Aorta (tissue), 5 donors: ENCODE data around the gene SPRR2D. TPM values are rescaled to one million over a fixed set of nuclear protein-coding genes. Genes with fewer than 3 reads are reported as not detected.

Experiments used
- ATAC-seq: fragments of 200-7000 bp; cut with Tn5 transposase; one replicate; pipeline ENCODE4 v1.9.1; 2022; ENCODE audit warnings: moderate library complexity; ENCODE audit not compliant: low FRiP score
- DNase-seq, 2 donors: peaks; one replicate each; pipeline ENCODE4 v3.0.0-alpha.2; 2020
- H3K27ac ChIP-seq, 2 donors: one replicate each; pipeline ENCODE4 v1.5.1; 2013; ENCODE audit warnings: low read length in 2 of 2, mild to moderate bottlenecking in 2 of 2, moderate library complexity in 2 of 2, control low read depth in 1 of 2, inconsistent platforms in 1 of 2, low read depth in 1 of 2
- H3K27me3 ChIP-seq, 2 donors: one replicate each; pipeline ENCODE4 v1.6.1; 2013; ENCODE audit warnings: control low read depth in 1 of 2, low read length in 1 of 2, mild to moderate bottlenecking in 1 of 2, moderate library complexity in 1 of 2; ENCODE audit not compliant: insufficient read depth in 2 of 2, control insufficient read depth in 1 of 2
- H3K36me3 ChIP-seq, 2 donors: one replicate each; pipeline ENCODE4 v1.6.1; 2013; ENCODE audit warnings: control low read depth in 1 of 2, low read length in 1 of 2, mild to moderate bottlenecking in 1 of 2; ENCODE audit not compliant: insufficient read depth in 2 of 2, control insufficient read depth in 1 of 2
- H3K4me1 ChIP-seq, 2 donors: one replicate each; pipeline ENCODE4 v1.6.1; 2013; ENCODE audit warnings: low read length in 2 of 2, control low read depth in 1 of 2, mild to moderate bottlenecking in 1 of 2, moderate library complexity in 1 of 2; ENCODE audit not compliant: insufficient read depth in 2 of 2, control insufficient read depth in 1 of 2
- H3K4me3 ChIP-seq, 2 donors: one replicate each; pipeline ENCODE4 v1.5.1; 2013; ENCODE audit warnings: low read length in 2 of 2, control low read depth in 1 of 2, mild to moderate bottlenecking in 1 of 2
- H3K9me3 ChIP-seq: one replicate; pipeline ENCODE4 v1.6.1; 2013; ENCODE audit warnings: mild to moderate bottlenecking, low read length; ENCODE audit not compliant: control insufficient read depth
- WGBS, 2 donors: extraction: QIAGEN DNeasy Blood & Tissue Kit; methylation state at CpG; one replicate each; pipeline ENCODE4 v1.1.7; 2013; 5-methylcytosine and 5-hydroxymethylcytosine counted together
- intact Hi-C, 2 donors: fragments of 100-400 bp; cut with DNase I; formaldehyde crosslinking; loops; one replicate each; pipeline versions ENCODE4 v1.14.2 to v1.15.0; 2022
- polyA plus RNA-seq, 2 donors: library from polyadenylated mRNA; stranded (reverse); fragments of 200-250 nt; gene quantifications; one replicate each; pipeline ENCODE4 v1.2.3, GENCODE V29; 2013
- total RNA-seq, 2 donors: library from RNA; stranded (reverse); fragmentation: NEBNext Ultra II Directional; extraction: Animal tissue kit (Norgen Biotek cat#: 25700); gene quantifications; one replicate each; pipeline ENCODE4 v1.2.1, GENCODE V29; 2021
- donor health status: healthy with polysubstance abuse.
- donor health status: Bipolar disorder and iron deficiency.
- donor health status: DM: no; HTN: no; CAD: no.
- donor health status: DM: no; HTN: no; CAD: no.
- donor health status: DM: yes; HTN: yes; CAD: no.

SPRR2D gene
- total and polyA plus RNA-seq, 4 donors, result 0.56 to 2.6 TPM; not detected in 2

DNA sequence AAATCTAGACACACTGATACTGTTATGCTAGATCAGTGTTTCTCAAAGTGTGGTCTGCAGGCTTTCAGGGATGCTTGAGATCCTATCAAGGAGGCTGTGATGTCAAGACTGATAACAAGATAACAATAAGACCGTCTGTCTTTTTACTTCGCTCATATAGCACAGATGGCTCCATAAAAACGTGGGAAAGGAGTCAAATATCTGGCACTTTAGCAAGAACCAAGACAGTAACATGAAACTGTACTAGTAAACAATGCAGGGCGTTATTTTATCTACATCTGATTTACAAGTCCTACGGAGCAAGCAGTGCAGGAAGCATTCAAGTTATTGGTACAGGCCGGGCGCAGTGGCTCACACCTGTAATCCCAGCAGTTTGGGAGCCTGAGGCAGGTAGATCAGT is 43.0 kb downstream of the SPRR2D start:
- Histone ChIP-seq H3K36me3 (no peaks in the 10 kb centered on the region), H3K27ac (no peak overlapping the region), H3K27me3 (no peaks in the 10 kb centered on the region), H3K4me1 (no peaks in the 10 kb centered on the region), H3K9me3 (peaks cover 5% of the 10 kb centered on the region), H3K4me3 (no peak overlapping the region)
- intact Hi-C loops, result no loop called here
- no peak for DNase-seq
- ATAC-seq, result no peak
- 43 to 50% methylated on average over 7 of the region's 7 CpGs for WGBS, 2 donors

DNA sequence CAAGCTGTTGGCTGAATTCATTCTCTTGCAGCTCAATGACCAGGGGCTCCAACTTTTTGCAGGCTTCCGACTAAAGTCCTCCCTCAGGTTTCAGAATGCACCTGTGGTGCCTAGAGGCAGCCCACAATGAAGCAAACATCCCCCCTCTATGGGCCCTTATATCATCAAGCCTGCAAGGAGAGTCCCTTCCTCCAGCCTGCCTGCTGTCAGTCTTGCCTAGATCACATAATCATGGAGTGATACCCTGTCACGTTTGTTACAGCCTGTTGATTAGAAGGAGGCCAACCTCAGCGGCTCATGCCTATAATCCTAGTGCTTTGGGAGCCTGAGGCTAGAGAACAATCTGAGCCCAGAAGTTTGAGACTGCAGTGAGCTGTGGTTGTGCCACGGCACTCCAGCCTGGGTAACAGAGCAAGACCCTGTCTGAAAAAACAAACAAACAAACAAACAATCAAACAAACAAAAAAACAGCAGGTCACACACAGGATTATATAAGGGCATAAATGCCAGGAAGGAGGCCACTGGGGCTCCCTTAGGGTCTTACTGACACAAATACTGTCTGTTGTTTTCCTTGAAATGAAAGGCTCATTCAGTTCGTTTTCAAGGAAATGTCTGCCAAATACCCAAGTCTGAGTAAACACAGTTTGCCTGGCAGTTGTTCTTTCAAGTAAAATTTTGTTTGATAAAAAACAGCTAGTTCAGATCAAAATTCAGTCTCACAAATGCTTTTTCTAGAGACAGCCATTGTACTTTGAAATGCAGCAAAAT is 44.1 kb downstream of the SPRR2D start:
- Histone ChIP-seq H3K9me3 (peaks cover 5% of the 10 kb centered on the region), H3K4me1 (no peaks in the 10 kb centered on the region), H3K27me3 (no peaks in the 10 kb centered on the region), H3K4me3 (no peak overlapping the region), H3K27ac (no peak overlapping the region), H3K36me3 (no peaks in the 10 kb centered on the region)
- ATAC-seq, result no peak
- WGBS, 2 donors, result 15 to 16% methylated on average over 5 of the region's 5 CpGs
- no peak for DNase-seq
- intact Hi-C loops, result no loop called here

DNA sequence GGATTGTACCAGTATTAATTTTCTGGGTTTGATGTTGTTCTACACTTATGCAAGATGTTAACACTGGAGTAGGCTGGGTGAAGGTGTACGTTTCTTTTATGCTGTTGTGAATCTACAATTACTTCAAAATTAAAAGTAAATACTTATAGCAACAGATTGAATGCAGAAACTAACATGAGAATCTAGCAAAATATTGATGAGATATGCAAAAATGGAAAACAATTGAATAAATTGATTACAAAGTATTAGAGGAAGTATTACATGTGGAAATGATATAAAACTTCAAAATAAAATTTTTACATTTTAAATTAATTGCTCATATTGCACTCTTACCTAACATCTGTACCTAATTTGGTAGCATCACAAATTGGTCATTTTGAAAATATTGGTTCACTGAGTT is 45.1 kb downstream of the SPRR2D start:
- Histone ChIP-seq H3K27me3 (no peaks in the 10 kb centered on the region), H3K4me3 (no peak overlapping the region), H3K4me1 (no peaks in the 10 kb centered on the region), H3K36me3 (no peaks in the 10 kb centered on the region), H3K9me3 (peaks cover 5% of the 10 kb centered on the region), H3K27ac (no peak overlapping the region)
- no peak for DNase-seq
- WGBS, 2 donors, result 0 to 39% methylated on average over 1 of the region's 1 CpG
- intact Hi-C loops, result no loop called here
- no peak for ATAC-seq

DNA sequence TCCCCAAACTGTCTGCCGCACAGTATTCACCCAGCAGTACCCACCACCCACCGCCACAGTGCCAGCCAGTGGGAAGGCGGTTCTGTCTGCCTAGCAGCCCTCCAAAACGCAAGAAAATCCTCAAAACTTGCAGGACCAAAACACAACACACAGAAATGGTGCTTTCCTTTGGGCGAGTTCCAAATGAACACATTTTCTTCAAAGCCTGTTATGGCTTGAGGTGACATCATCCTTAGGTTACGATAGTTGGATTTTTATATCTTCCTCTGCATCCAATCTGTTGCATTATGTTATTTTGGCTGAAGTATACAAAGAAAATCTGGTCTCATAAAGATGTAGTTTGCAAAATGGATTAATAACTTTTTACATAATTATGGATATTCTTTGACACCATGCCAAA is 47.7 kb downstream of the SPRR2D start:
- intact Hi-C loops, result no loop called here
- 72% methylated on average over 6 of the region's 6 CpGs for WGBS, 2 donors
- Histone ChIP-seq H3K27me3 (no peaks in the 10 kb centered on the region), H3K4me3 (no peak overlapping the region), H3K9me3 (peaks cover 5% of the 10 kb centered on the region), H3K4me1 (no peaks in the 10 kb centered on the region), H3K27ac (no peak overlapping the region), H3K36me3 (no peaks in the 10 kb centered on the region)
- DNase-seq, result no peak
- ATAC-seq, result no peak

Other genes starting within 250 kb of the SPRR2D start
- gene LCE1D, start 244.4 kb downstream of the SPRR2D start, total RNA-seq, result not detected
- not detected for gene LCE1D, start 244.4 kb downstream of the SPRR2D start, polyA plus RNA-seq
- gene LCE1C, start 234.5 kb downstream of the SPRR2D start, total RNA-seq, result not detected
- gene LCE1C, start 234.5 kb downstream of the SPRR2D start, polyA plus RNA-seq, result not detected
- not detected for gene LCE1B, start 229.1 kb downstream of the SPRR2D start, total RNA-seq
- not detected for gene LCE1B, start 229.1 kb downstream of the SPRR2D start, polyA plus RNA-seq
- not detected for gene LCE1A, start 213.6 kb downstream of the SPRR2D start, total RNA-seq
- not detected for gene LCE1A, start 213.6 kb downstream of the SPRR2D start, polyA plus RNA-seq
- not detected for gene LCE6A, start 198.3 kb downstream of the SPRR2D start, total RNA-seq
- gene LCE6A, start 198.3 kb downstream of the SPRR2D start, polyA plus RNA-seq, result not detected
- gene LCE7A, start 181.1 kb downstream of the SPRR2D start, total RNA-seq, result not detected
- not detected for gene LCE7A, start 181.1 kb downstream of the SPRR2D start, polyA plus RNA-seq
- not detected for gene SMCP, start 162.8 kb downstream of the SPRR2D start, total RNA-seq
- gene SMCP, start 162.8 kb downstream of the SPRR2D start, polyA plus RNA-seq, result not detected
- gene IVL, start 132.6 kb downstream of the SPRR2D start, total RNA-seq, result not detected
- gene IVL, start 132.6 kb downstream of the SPRR2D start, polyA plus RNA-seq, result under 1 TPM; 0.13 TPM
- not detected for gene SPRR5, start 93.9 kb downstream of the SPRR2D start, total RNA-seq
- gene SPRR5, start 93.9 kb downstream of the SPRR2D start, polyA plus RNA-seq, result not detected
- gene SPRR4, start 70.5 kb downstream of the SPRR2D start, total RNA-seq, result not detected
- not detected for gene SPRR4, start 70.5 kb downstream of the SPRR2D start, polyA plus RNA-seq
- gene SPRR1A, start 57.0 kb downstream of the SPRR2D start, total RNA-seq, result not detected
- not detected for gene SPRR1A, start 57.0 kb downstream of the SPRR2D start, polyA plus RNA-seq
- gene SPRR3, start 39.4 kb downstream of the SPRR2D start, total RNA-seq, result under 1 TPM in 1 of 2 donors, not detected in 1; 0.75 TPM
- gene SPRR3, start 39.4 kb downstream of the SPRR2D start, polyA plus RNA-seq, result 10 to 100 TPM in 1 of 2 donors, 1 to 10 TPM in 1; 8.2 to 14.9 TPM
- gene SPRR1B, start 9.9 kb downstream of the SPRR2D start, total RNA-seq, result not detected
- gene SPRR1B, start 9.9 kb downstream of the SPRR2D start, polyA plus RNA-seq, result 1 to 10 TPM in 1 of 2 donors, under 1 TPM in 1; 0.74 to 1.9 TPM
- not detected for gene SPRR2A, start 16.4 kb upstream of the SPRR2D start, total RNA-seq
- gene SPRR2A, start 16.4 kb upstream of the SPRR2D start, polyA plus RNA-seq, result 1 to 10 TPM in 1 of 2 donors, under 1 TPM in 1; 0.95 to 6.0 TPM
- gene SPRR2B, start 30.5 kb upstream of the SPRR2D start, total RNA-seq, result not detected
- not detected for gene SPRR2B, start 30.5 kb upstream of the SPRR2D start, polyA plus RNA-seq
- not detected for gene SPRR2E, start 53.4 kb upstream of the SPRR2D start, total RNA-seq
- gene SPRR2E, start 53.4 kb upstream of the SPRR2D start, polyA plus RNA-seq, result under 1 TPM; 0.75 to 0.77 TPM
- gene SPRR2F, start 72.4 kb upstream of the SPRR2D start, total RNA-seq, result not detected
- not detected for gene SPRR2F, start 72.4 kb upstream of the SPRR2D start, polyA plus RNA-seq
- gene SPRR2G, start 109.8 kb upstream of the SPRR2D start, total RNA-seq, result not detected
- not detected for gene SPRR2G, start 109.8 kb upstream of the SPRR2D start, polyA plus RNA-seq
- not detected for gene LELP1, start 162.3 kb upstream of the SPRR2D start, total RNA-seq
- not detected for gene LELP1, start 162.3 kb upstream of the SPRR2D start, polyA plus RNA-seq
- gene PRR9, start 176.5 kb upstream of the SPRR2D start, total RNA-seq, result not detected
- not detected for gene PRR9, start 176.5 kb upstream of the SPRR2D start, polyA plus RNA-seq
- gene LORICRIN, start 218.6 kb upstream of the SPRR2D start, total RNA-seq, result not detected
- gene LORICRIN, start 218.6 kb upstream of the SPRR2D start, polyA plus RNA-seq, result not detected